ENCODE measurements around the gene PSME2. TPM values are rescaled to one million over a fixed set of nuclear protein-coding genes. Genes with fewer than 3 reads are reported as not detected.

Gene PSME2
- total and polyA plus RNA-seq, 9 of the 15 experiments (the other 6 are each of a cell fraction or from before 2014, with no cell fraction given) = 111 to 579 (median 159) TPM

DNA sequence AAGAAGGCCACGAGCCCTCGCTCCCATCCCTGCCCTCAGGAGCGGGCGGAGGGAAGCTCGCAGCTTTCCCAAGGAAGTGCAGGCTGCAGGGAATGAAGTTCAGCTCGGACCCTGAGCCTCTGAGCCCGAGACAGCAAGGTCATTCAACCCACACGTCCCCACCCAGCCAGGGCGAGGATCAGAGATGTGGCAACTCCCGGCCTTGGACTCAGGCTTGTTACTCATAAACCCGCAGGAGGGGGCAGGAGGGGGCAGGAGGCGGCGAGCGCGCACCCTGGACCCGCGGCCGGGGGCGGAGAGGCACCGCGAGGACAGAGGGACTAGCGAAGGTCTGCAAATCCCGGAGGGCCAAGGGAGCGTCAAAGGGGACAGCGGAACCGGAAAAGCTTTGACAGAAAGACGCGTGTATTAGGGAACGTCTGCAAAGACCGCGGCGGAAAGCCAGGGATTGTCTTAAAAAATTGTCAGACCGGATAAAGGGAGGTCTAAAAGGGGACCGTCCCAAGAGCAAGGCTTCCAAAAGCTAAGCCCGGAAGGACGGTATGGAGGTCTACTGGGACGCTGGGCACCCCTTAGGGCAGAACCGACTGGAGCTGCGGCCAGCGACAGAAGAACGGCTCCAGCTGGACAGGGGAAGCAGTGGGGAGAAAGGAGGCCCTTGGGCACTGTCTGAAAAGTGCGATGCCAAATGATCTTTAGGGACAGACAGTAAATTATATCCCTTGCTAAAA lies 32.4 kb downstream of the PSME2 start (continued):
- TF ChIP-seq TGIF2 (CRISPR knock-in tag; IDR thresholded peaks at IDR 0.05) (no peak), SMAD4 (CRISPR knock-in tag; conservative IDR thresholded peaks at IDR 0.05) (no peak), ILF3 (IDR thresholded peaks at IDR 0.05; ENCODE audit: borderline replicate concordance) (no peak), GTF2A2 (tag; IDR thresholded peaks at IDR 0.05) (no peak), ZFP1 (CRISPR knock-in tag; IDR thresholded peaks at IDR 0.05) (peak; percentile 86), POLR2AphosphoS2 (IDR thresholded peaks at IDR 0.05; ENCODE audit: low read length) (no peak), FOXM1 (IDR thresholded peaks at IDR 0.05; ENCODE audit: low read depth) (no peak), FOXM1 (CRISPR knock-in tag; IDR thresholded peaks at IDR 0.05; ENCODE audit: low read depth) (no peak; the same call in 1 of the 2 replicates)
- TF ChIP-seq, protein P1, sequence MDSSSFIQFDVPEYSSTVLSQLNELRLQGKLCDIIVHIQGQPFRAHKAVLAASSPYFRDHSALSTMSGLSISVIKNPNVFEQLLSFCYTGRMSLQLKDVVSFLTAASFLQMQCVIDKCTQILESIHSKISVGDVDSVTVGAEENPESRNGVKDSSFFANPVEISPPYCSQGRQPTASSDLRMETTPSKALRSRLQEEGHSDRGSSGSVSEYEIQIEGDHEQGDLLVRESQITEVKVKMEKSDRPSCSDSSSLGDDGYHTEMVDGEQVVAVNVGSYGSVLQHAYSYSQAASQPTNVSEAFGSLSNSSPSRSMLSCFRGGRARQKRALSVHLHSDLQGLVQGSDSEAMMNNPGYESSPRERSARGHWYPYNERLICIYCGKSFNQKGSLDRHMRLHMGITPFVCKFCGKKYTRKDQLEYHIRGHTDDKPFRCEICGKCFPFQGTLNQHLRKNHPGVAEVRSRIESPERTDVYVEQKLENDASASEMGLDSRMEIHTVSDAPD (CRISPR knock-in tag; IDR thresholded peaks at IDR 0.05) = no peak
- TF ChIP-seq, protein P2, sequence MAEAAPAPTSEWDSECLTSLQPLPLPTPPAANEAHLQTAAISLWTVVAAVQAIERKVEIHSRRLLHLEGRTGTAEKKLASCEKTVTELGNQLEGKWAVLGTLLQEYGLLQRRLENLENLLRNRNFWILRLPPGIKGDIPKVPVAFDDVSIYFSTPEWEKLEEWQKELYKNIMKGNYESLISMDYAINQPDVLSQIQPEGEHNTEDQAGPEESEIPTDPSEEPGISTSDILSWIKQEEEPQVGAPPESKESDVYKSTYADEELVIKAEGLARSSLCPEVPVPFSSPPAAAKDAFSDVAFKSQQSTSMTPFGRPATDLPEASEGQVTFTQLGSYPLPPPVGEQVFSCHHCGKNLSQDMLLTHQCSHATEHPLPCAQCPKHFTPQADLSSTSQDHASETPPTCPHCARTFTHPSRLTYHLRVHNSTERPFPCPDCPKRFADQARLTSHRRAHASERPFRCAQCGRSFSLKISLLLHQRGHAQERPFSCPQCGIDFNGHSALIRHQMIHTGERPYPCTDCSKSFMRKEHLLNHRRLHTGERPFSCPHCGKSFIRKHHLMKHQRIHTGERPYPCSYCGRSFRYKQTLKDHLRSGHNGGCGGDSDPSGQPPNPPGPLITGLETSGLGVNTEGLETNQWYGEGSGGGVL (CRISPR knock-in tag; IDR thresholded peaks at IDR 0.05) = no peak
- TF ChIP-seq, protein P3, sequence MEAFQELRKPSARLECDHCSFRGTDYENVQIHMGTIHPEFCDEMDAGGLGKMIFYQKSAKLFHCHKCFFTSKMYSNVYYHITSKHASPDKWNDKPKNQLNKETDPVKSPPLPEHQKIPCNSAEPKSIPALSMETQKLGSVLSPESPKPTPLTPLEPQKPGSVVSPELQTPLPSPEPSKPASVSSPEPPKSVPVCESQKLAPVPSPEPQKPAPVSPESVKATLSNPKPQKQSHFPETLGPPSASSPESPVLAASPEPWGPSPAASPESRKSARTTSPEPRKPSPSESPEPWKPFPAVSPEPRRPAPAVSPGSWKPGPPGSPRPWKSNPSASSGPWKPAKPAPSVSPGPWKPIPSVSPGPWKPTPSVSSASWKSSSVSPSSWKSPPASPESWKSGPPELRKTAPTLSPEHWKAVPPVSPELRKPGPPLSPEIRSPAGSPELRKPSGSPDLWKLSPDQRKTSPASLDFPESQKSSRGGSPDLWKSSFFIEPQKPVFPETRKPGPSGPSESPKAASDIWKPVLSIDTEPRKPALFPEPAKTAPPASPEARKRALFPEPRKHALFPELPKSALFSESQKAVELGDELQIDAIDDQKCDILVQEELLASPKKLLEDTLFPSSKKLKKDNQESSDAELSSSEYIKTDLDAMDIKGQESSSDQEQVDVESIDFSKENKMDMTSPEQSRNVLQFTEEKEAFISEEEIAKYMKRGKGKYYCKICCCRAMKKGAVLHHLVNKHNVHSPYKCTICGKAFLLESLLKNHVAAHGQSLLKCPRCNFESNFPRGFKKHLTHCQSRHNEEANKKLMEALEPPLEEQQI (IDR thresholded peaks at IDR 0.05) = peak; percentile 72; the same call in 1 of the 2 replicates
- TF ChIP-seq, protein P4, sequence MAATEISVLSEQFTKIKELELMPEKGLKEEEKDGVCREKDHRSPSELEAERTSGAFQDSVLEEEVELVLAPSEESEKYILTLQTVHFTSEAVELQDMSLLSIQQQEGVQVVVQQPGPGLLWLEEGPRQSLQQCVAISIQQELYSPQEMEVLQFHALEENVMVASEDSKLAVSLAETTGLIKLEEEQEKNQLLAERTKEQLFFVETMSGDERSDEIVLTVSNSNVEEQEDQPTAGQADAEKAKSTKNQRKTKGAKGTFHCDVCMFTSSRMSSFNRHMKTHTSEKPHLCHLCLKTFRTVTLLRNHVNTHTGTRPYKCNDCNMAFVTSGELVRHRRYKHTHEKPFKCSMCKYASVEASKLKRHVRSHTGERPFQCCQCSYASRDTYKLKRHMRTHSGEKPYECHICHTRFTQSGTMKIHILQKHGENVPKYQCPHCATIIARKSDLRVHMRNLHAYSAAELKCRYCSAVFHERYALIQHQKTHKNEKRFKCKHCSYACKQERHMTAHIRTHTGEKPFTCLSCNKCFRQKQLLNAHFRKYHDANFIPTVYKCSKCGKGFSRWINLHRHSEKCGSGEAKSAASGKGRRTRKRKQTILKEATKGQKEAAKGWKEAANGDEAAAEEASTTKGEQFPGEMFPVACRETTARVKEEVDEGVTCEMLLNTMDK (IDR thresholded peaks at IDR 0.05; ENCODE audit: borderline replicate concordance, insufficient read depth, low read depth, low read length, poor library complexity, severe bottlenecking) = no peak
- TF ChIP-seq, protein P5, sequence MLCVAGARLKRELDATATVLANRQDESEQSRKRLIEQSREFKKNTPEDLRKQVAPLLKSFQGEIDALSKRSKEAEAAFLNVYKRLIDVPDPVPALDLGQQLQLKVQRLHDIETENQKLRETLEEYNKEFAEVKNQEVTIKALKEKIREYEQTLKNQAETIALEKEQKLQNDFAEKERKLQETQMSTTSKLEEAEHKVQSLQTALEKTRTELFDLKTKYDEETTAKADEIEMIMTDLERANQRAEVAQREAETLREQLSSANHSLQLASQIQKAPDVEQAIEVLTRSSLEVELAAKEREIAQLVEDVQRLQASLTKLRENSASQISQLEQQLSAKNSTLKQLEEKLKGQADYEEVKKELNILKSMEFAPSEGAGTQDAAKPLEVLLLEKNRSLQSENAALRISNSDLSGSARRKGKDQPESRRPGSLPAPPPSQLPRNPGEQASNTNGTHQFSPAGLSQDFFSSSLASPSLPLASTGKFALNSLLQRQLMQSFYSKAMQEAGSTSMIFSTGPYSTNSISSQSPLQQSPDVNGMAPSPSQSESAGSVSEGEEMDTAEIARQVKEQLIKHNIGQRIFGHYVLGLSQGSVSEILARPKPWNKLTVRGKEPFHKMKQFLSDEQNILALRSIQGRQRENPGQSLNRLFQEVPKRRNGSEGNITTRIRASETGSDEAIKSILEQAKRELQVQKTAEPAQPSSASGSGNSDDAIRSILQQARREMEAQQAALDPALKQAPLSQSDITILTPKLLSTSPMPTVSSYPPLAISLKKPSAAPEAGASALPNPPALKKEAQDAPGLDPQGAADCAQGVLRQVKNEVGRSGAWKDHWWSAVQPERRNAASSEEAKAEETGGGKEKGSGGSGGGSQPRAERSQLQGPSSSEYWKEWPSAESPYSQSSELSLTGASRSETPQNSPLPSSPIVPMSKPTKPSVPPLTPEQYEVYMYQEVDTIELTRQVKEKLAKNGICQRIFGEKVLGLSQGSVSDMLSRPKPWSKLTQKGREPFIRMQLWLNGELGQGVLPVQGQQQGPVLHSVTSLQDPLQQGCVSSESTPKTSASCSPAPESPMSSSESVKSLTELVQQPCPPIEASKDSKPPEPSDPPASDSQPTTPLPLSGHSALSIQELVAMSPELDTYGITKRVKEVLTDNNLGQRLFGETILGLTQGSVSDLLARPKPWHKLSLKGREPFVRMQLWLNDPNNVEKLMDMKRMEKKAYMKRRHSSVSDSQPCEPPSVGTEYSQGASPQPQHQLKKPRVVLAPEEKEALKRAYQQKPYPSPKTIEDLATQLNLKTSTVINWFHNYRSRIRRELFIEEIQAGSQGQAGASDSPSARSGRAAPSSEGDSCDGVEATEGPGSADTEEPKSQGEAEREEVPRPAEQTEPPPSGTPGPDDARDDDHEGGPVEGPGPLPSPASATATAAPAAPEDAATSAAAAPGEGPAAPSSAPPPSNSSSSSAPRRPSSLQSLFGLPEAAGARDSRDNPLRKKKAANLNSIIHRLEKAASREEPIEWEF (CRISPR knock-in tag; IDR thresholded peaks at IDR 0.05) = no peak

Measured in K562 (cell line).